ENCODE results near the gene FAM13B.
"Not testable (repeated sequence)": the region's sequence is repeated elsewhere in the genome, so short reads cannot be mapped to it uniquely, and the experiment has no call there.

FAM13B gene

GRCh38 chr5:138032572-138033385, at the start of gene FAM13B:
TSS of gene FAM13B (minus strand) at chr5:138033079. CDS start at chr5:138019111, 13,968 bp downstream.
- peak; percentile 83 to 86 for DNase-seq

- no peak for DNase-seq
Measured at GRCh38 chr5:138082033-138082432, 49.2 kb upstream of the FAM13B start.

GRCh38 chr5:138078006-138078643, 45.2 kb upstream of the FAM13B start:
- no peak for DNase-seq

- peak; percentile 7 to 54 for DNase-seq
Measured at GRCh38 chr5:138077064-138077696, 44.3 kb upstream of the FAM13B start.

- DNase-seq, result not testable (repeated sequence)
Measured at GRCh38 chr5:138070026-138070425, 37.1 kb upstream of the FAM13B start.

GRCh38 chr5:138068742-138069600, 36.1 kb upstream of the FAM13B start:
- DNase-seq, result peak; percentile 65 to 75

GRCh38 chr5:138067945-138068344, 35.1 kb upstream of the FAM13B start:
- no peak for DNase-seq

GRCh38 chr5:138065102-138065501, 32.2 kb upstream of the FAM13B start:
- no peak for DNase-seq

- no peak for DNase-seq
Measured at GRCh38 chr5:138064526-138064925, 31.6 kb upstream of the FAM13B start.

GRCh38 chr5:138054847-138055558, 22.1 kb upstream of the FAM13B start:
- no peak for DNase-seq

- no peak for DNase-seq
Measured at GRCh38 chr5:138054206-138054605, 21.3 kb upstream of the FAM13B start.

GRCh38 chr5:138053554-138053953, 20.7 kb upstream of the FAM13B start:
- DNase-seq, result no peak

GRCh38 chr5:138052718-138053117, 19.8 kb upstream of the FAM13B start:
- DNase-seq, result not testable (repeated sequence)

GRCh38 chr5:138051441-138052296, 18.8 kb upstream of the FAM13B start:
- no peak for DNase-seq

- DNase-seq, result not testable (repeated sequence)
Measured at GRCh38 chr5:138045283-138045682, 12.4 kb upstream of the FAM13B start.

- no peak for DNase-seq
Measured at GRCh38 chr5:138038826-138039225, 5.9 kb upstream of the FAM13B start.

- no peak for DNase-seq
Measured at GRCh38 chr5:138037907-138038633, 5.2 kb upstream of the FAM13B start.

- DNase-seq, result no peak
Measured at GRCh38 chr5:138037271-138037670, 4.4 kb upstream of the FAM13B start.

- DNase-seq, result peak; percentile 75 to 88
Measured at GRCh38 chr5:138035605-138036537, 3.0 kb upstream of the FAM13B start.
